BLaER1 treated with 17β-estradiol and CSF1 and Interleukin-3, amounts not matched to agents 10 nM and 100 nM (cell line): Measurements from ENCODE around the gene ENO1.
A peak's percentile ranks its signal among the peaks of the same experiment; 100 is the strongest.

Source experiments
- H3K27ac ChIP-seq, 11 experiments: shearing (Covaris generic); formaldehyde crosslinking; 2 replicates each; pipeline ENCODE4 v1.8.1; 2022
- H3K27me3 ChIP-seq, 11 experiments: shearing (Covaris generic); formaldehyde crosslinking; 2 replicates each; pipeline ENCODE4 v1.8.1; 2022
- H3K36me3 ChIP-seq, 11 experiments: shearing (Covaris generic); formaldehyde crosslinking; 2 replicates each; pipeline ENCODE4 v1.8.1; 2022
- H3K4me1 ChIP-seq, 10 experiments: shearing (Covaris generic); formaldehyde crosslinking; 2 replicates each; pipeline ENCODE4 v1.8.1; 2022
- H3K4me2 ChIP-seq, 11 experiments: shearing (Covaris generic); formaldehyde crosslinking; 2 replicates each; pipeline ENCODE4 v1.8.1; 2022
- H3K4me3 ChIP-seq, 10 experiments: shearing (Covaris generic); formaldehyde crosslinking; 2 replicates each; pipeline ENCODE4 v1.8.1; 2022
- H3K9ac ChIP-seq, 11 experiments: shearing (Covaris generic); formaldehyde crosslinking; 2 replicates each; pipeline ENCODE4 v1.8.1; 2022
- H3K9me3 ChIP-seq, 11 experiments: shearing (Covaris generic); formaldehyde crosslinking; replicated peaks in 1 of 11; 2 replicates each; pipeline ENCODE4 v1.8.1; 2022
- H4K20me1 ChIP-seq, 11 experiments: shearing (Covaris generic); formaldehyde crosslinking; 2 replicates each; pipeline ENCODE4 v1.8.1; 2022
- Cebpa-rat ChIP-seq, 11 experiments: shearing (Covaris generic); IDR thresholded peaks; 2 replicates each; pipeline ENCODE4 v1.8.1; 2022

The ENO1 gene

DNA sequence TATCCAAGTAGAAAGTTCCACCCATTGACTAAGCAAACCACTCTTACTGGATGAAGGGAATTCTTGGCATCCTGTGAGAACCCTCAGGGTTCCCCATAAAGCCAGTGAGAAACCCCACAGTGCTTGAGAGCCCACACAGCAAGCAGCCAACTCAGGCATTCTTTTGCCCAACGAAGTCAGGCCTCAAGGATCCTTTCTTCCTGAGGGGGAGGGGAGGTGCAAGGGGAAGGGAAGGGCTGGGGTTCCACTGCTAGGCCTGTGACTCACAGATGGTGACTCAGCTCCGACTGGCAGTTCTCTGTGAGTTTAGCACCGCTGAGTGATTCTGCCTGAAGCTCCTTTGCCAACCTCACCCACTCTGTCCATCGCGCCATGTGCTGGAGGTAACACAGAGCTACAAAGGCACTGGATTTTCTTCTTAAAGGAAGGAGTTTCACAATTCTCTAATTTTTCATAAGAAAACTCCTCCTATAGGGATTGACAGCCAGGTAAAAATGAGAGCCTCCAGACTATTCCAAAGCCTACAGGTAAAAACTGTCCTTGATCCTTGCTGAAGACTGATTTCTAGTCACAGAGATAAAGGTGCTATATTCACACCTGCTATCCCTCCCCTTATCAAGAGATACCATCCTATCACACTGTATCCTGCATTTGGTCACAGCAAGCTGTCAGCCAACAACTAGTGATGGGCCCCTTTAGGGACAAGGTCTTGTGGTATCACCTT is 4.8 kb downstream of the ENO1 start:
- Histone ChIP-seq H3K4me2 (peak overlapping the region; percentile 78 to 98 (median 95)), H3K27ac (peak overlapping the region in 10 of 11 experiments; percentile 58 to 100 (median 84); a peak in 21 of 22 replicates), H3K9me3 (peaks cover 0 to 4% (median 0%) of the 10 kb centered on the region in 11 experiments; a peak in 1 of 22 replicates), H3K4me1 (peaks cover 77 to 83% (median 81%) of the 10 kb centered on the region in 10 experiments), H3K27me3 (no peaks in the 10 kb centered on the region), H3K4me3 (peak overlapping the region; percentile 20 to 100 (median 90); a peak in 18 of 20 replicates), H3K36me3 (peaks cover 81 to 91% (median 89%) of the 10 kb centered on the region in 11 experiments), H4K20me1 (peaks cover 90 to 98% (median 92%) of the 10 kb centered on the region in 11 experiments), H3K9ac (peak overlapping the region; percentile 15 to 100 (median 95); a peak in 20 of 22 replicates)
- TF ChIP-seq Cebpa-rat (IDR thresholded peaks at IDR 0.05): no peak

DNA sequence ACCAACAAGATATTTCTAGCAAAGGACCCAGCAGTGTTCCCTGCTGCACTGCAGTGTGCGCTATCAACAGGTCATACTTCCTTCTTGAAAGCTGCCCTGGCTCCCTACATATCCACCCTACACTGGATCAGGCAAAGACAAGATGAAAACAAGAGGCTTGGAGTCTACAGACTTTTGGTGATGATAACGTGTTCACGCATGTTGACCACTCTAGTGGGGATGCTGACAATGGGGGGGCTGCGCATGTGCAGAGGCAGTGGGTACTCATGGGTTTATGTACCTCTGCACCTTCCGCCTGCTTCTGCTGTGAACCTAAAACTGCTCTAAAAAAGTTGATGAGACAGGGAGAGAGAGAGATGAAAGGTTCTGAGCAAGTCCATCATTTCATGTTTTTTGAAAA is 5.5 kb downstream of the ENO1 start:
- no peak for TF ChIP-seq Cebpa-rat (IDR thresholded peaks at IDR 0.05)
- Histone ChIP-seq H3K4me1 (peaks cover 83 to 90% (median 86%) of the 10 kb centered on the region in 10 experiments), H3K9ac (peak overlapping the region; percentile 15 to 99 (median 61); a peak in 19 of 22 replicates), H3K4me3 (peak overlapping the region in 8 of 10 experiments; percentile 20 to 100 (median 87); a peak in 14 of 20 replicates), H3K27me3 (no peaks in the 10 kb centered on the region), H4K20me1 (peaks cover 97 to 100% (median 98%) of the 10 kb centered on the region in 11 experiments), H3K4me2 (peak overlapping the region; percentile 78 to 98 (median 95)), H3K9me3 (peaks cover 0 to 4% (median 0%) of the 10 kb centered on the region in 11 experiments; a peak in 1 of 22 replicates), H3K27ac (peak overlapping the region in 10 of 11 experiments; percentile 10 to 100 (median 70); a peak in 19 of 22 replicates), H3K36me3 (peaks cover 88 to 97% (median 95%) of the 10 kb centered on the region in 11 experiments)

DNA sequence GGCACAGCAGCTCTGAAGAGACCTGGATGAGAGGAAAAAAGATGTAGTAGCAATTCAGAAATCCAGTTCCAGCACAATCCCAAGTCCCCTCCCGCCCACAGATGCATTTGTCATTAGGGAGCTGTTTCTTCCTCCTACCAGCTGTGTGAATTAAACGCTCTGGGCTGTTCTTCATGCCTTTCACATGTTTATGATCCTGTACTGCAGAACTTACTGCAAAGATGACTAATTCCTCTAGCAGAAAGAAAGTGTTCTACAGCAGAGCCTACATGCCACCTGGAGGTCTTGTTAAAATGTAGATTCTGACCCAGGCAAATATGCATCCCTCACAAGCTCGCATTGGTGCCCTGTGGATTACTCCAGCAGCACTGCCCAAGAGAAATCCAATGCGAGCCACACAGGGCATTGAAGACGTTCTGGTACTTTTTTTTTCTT is 6.5 kb downstream of the ENO1 start:
- Histone ChIP-seq H3K4me3 (peak overlapping the region in 5 of 10 experiments; percentile 60 to 99 (median 88); a peak in 6 of 20 replicates), H3K4me1 (peaks cover 93 to 100% (median 95%) of the 10 kb centered on the region in 10 experiments), H3K36me3 (peaks cover 98 to 100% (median 100%) of the 10 kb centered on the region in 11 experiments), H3K9ac (peak overlapping the region in 9 of 11 experiments; percentile 31 to 99 (median 58); a peak in 11 of 22 replicates), H3K27ac (peak overlapping the region in 6 of 11 experiments; percentile 15 to 100 (median 83); a peak in 8 of 22 replicates), H3K4me2 (peak overlapping the region; percentile 78 to 98 (median 95); a peak in 20 of 22 replicates), H3K27me3 (no peaks in the 10 kb centered on the region), H4K20me1 (peaks cover 100% of the 10 kb centered on the region in 11 experiments), H3K9me3 (no peaks in the 10 kb centered on the region)
- TF ChIP-seq Cebpa-rat (IDR thresholded peaks at IDR 0.05): no peak

DNA sequence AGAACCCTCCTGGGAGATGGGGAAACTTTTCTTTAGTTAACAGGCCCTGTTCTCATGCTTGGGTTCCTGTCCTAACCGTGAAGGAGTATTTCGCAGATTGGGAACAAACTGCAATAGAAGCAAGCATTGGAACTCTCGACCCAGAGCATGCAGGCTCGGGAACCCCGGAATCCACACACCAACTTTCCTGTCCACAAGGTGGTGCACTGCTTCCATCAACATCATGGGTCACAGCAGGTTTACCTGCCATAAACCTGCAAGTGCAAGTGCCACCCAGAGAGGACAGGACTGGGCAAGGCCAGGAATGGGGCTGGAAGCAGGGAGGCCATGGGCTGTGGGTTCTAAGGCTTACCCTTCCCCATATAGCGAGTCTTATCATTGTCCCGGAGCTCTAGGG is 6.9 kb downstream of the ENO1 start:
- TF ChIP-seq Cebpa-rat (IDR thresholded peaks at IDR 0.05): no peak
- H3K9ac ChIP-seq: peak overlapping the region in 9 of 11 experiments; percentile 9 to 99 (median 47); a peak in 10 of 22 replicates
- H3K9me3 ChIP-seq: no peaks in the 10 kb centered on the region
- peaks cover 94 to 100% (median 97%) of the 10 kb centered on the region in 10 experiments for H3K4me1 ChIP-seq
- H3K4me3 ChIP-seq: peak overlapping the region in 1 of 10 experiments; percentile 24; a peak in 1 of 20 replicates
- H3K27ac ChIP-seq: peak overlapping the region in 7 of 11 experiments; percentile 12 to 99 (median 41); a peak in 8 of 22 replicates
- peaks cover 100% of the 10 kb centered on the region in 11 experiments for H4K20me1 ChIP-seq
- peaks cover 98 to 100% (median 100%) of the 10 kb centered on the region in 11 experiments for H3K36me3 ChIP-seq
- H3K27me3 ChIP-seq: no peaks in the 10 kb centered on the region
- H3K4me2 ChIP-seq: peak overlapping the region; percentile 2 to 98 (median 94); a peak in 18 of 22 replicates

DNA sequence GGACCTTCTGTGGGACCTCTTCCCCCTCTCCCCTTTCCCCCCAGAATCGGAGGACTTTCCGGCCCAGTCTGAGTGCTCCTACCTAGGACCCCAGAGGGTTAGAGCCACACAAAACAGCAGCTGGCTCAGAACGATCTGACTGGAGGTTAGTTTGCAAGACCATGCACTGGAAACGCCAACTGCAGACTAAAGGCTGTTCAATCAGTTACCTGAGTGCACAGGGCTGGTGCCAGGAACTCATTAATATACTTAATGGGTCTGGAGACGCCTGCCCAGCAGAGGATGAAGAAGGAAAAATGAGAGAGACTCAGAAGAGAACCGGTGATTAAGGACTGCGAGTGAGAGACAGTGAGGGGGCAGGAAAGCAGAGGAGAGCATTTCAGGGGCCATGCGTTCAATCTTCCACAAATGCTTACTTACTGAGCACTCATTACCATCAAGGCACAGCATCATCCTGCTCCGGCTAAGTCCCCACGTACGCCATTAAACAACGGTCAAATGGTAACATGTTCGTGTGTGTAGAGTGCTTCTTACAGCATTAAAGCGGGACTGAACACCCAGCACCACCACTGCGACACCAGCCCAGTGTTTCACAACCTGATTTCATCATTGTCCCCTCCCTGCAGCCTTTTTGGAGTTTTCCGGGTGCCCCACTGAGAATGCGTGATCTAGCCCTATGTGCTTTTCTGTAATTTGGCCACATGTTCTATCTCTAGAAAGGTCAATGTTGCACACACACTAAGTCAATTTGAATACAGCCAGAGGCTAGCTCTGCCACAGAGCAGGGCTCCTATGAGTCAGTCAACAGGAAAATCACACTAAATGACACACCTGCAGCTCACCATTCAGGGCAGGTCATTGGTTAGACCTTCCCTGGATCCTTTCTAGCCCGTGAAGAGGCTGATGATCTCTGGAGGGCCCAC is 7.6 kb downstream of the ENO1 start:
- Histone ChIP-seq H3K4me3 (0 out of 20 replicates have a peak overlapping the region, but pooled peaks of 1 of the 10 experiments have one; percentile 24), H3K9ac (peak overlapping the region in 9 of 11 experiments; percentile 9 to 99 (median 47); a peak in 8 of 22 replicates), H3K4me2 (peak overlapping the region; percentile 2 to 98 (median 94); a peak in 18 of 22 replicates), H3K36me3 (peaks cover 98 to 100% (median 100%) of the 10 kb centered on the region in 11 experiments), H4K20me1 (peaks cover 100% of the 10 kb centered on the region in 11 experiments), H3K9me3 (no peaks in the 10 kb centered on the region), H3K4me1 (peaks cover 92 to 100% (median 95%) of the 10 kb centered on the region in 10 experiments), H3K27me3 (no peaks in the 10 kb centered on the region), H3K27ac (peak overlapping the region in 6 of 11 experiments; percentile 12 to 98 (median 21); a peak in 6 of 22 replicates)
- no peak for TF ChIP-seq Cebpa-rat (IDR thresholded peaks at IDR 0.05)

DNA sequence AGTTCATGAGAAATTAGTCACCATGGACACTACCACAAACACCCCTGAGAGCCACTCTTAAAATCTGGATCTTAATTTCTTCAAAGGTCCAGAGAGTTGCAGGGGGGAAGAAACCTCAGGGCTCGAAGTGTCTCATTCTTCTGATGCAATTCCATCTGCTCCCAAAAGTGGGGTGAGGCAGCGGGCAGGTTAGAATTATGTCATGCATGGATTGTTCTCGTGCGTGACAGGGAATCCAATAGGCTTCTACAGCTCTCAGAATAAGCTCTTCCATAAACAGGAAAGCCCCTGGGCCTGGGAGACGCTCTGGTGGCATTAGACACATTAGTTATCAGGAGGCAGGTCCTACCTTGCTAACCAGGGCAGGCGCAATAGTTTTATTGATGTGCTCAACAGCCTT is 8.4 kb downstream of the ENO1 start:
- Histone ChIP-seq H3K36me3 (peaks cover 98 to 100% (median 100%) of the 10 kb centered on the region in 11 experiments), H4K20me1 (peaks cover 100% of the 10 kb centered on the region in 11 experiments), H3K9ac (peak overlapping the region in 3 of 11 experiments; percentile 4 to 95 (median 26); a peak in 3 of 22 replicates), H3K4me2 (peak overlapping the region in 7 of 11 experiments; percentile 4 to 98 (median 91); a peak in 13 of 22 replicates), H3K27ac (0 out of 22 replicates have a peak overlapping the region, but pooled peaks of 1 of the 11 experiments have one; percentile 27), H3K4me1 (peaks cover 92 to 100% (median 95%) of the 10 kb centered on the region in 10 experiments), H3K9me3 (no peaks in the 10 kb centered on the region), H3K27me3 (no peaks in the 10 kb centered on the region), H3K4me3 (no peak overlapping the region)
- no peak for TF ChIP-seq Cebpa-rat (IDR thresholded peaks at IDR 0.05)

DNA sequence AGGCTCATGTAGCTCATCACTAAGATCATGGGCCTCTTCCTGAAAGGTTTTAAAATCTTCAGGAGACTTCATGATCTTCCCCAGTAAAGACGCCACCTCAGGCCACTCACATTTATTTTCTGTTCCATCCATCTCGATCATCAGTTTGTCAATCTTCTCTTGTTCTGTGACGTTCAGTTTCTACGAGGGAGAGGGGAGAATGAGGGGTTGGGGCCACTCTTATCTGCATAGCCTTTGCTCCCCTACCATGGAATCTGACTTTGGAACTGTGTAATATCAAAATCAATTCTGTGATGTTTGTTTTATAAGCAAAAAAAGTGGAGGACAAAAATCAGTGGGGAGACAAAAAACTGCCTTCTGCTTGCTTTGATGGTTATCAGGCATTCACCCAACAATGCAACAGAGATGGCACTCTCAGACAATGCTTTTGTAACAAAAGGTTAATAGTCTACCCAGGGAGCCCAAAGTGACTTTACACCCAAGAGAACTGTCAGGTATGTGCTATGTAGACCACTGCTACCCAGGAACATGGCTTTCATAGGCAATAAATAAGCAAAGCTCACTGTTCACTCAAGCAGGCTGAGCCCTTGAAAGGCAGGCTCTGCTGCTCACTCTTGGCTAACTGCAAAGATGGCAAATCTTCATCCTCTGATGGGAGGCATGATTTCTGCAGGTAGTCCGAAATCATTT is 10.5 kb downstream of the ENO1 start:
- Histone ChIP-seq H3K9me3 (no peaks in the 10 kb centered on the region), H3K4me3 (no peak overlapping the region), H3K36me3 (peaks cover 100% of the 10 kb centered on the region in 11 experiments), H3K27me3 (no peaks in the 10 kb centered on the region), H3K9ac (peak overlapping the region in 2 of 11 experiments; percentile 27 to 35; a peak in 2 of 22 replicates), H3K27ac (0 out of 22 replicates have a peak overlapping the region, but pooled peaks of 1 of the 11 experiments have one; percentile 2), H3K4me1 (peaks cover 92 to 100% (median 95%) of the 10 kb centered on the region in 10 experiments), H4K20me1 (peaks cover 100% of the 10 kb centered on the region in 11 experiments), H3K4me2 (peak overlapping the region in 6 of 11 experiments; percentile 4 to 33 (median 14); a peak in 6 of 22 replicates)
- TF ChIP-seq Cebpa-rat (IDR thresholded peaks at IDR 0.05): no peak
